ENCODE measurements around the gene GINS2.

- TF ChIP-seq POLR2AphosphoS5 (IDR thresholded peaks at IDR 0.05; ENCODE audit: insufficient read depth, low read depth, low read length) (no peak), CTCF (IDR thresholded peaks at IDR 0.05; ENCODE audit: extremely low read depth in 1 of 2, insufficient read depth in 1 of 2, low read depth in 1 of 2, low read length in 2 of 2) (no peak), EZH2 (IDR thresholded peaks at IDR 0.05; ENCODE audit: borderline replicate concordance, low read depth, low read length, severe bottlenecking) (no peak), MAX (IDR thresholded peaks at IDR 0.05; ENCODE audit: insufficient read depth, insufficient read length) (no peak), JUN (IDR thresholded peaks at IDR 0.05; ENCODE audit: borderline replicate concordance, insufficient read depth, insufficient read length, low read depth) (no peak), MYC (IDR thresholded peaks at IDR 0.05; ENCODE audit: low read depth, low read length) (no peak), POLR2A (IDR thresholded peaks at IDR 0.05; ENCODE audit: low read depth, low read length) (no peak), FOS (IDR thresholded peaks at IDR 0.05; ENCODE audit: borderline replicate concordance, insufficient read depth, low read length) (no peak), GATA2 (IDR thresholded peaks at IDR 0.05; ENCODE audit: insufficient read depth, insufficient read length, low read depth, low read length) (no peak)
These were observed 37.7 kb downstream of the GINS2 start for GRCh38 chr16:85650844-85651628.

Data from endothelial cell of umbilical vein (primary cell).